DMS79 (cell line): ENCODE results near the gene RYR1.
"Not testable (repeated sequence)": the region's sequence is repeated elsewhere in the genome, so short reads cannot be mapped to it uniquely, and the experiment has no call there.

ENCODE experiments used
- DNase-seq: peaks from one replicate; lab custom pipeline; 2025; lab: John Stamatoyannopoulos, UW

RYR1 gene

DNA sequence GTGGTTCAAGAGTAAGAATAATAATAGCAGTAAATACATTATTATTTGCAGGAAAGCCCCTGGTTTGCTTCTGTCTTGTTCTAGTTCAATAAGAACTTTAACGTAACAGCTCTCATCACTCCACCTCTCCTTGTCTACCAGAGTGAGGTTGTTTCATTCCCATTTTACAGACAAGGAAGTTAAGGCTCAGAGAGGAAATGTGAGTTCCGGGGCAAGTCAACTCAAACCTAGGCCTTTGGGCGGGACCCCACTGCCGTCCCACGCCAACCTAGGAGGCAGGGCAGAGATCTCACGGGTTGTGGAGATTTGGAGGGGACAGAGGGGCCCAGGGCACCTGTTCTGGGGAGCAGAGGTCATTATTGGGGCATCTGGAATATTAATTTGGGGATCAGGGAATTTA, 182.8 kb downstream of the RYR1 start:
- DNase-seq, result no peak

DNA sequence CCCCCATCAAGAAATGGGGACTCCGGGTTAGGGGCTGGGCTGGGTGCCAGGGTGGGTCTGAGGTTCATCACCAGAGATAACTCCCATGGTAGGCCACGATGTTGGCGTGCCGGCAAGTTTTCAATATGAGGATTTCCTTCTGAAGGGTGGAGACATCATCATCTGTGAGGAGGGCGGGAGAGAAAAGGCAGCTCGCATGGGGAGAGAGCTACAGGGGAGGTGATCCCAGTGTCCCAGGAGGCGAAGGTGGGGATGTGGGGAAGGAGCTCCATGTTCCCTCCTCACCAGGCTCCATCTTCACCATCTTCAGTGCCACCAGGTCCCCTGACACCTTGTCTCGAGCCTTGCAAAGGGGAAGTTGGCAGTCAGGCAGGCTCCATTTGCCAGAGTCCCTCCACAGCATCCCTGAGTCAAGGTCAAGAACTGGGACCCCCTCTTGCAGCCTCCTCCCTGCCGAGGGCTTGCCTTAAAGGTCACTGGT, 183.8 kb downstream of the RYR1 start:
- no peak for DNase-seq

DNA sequence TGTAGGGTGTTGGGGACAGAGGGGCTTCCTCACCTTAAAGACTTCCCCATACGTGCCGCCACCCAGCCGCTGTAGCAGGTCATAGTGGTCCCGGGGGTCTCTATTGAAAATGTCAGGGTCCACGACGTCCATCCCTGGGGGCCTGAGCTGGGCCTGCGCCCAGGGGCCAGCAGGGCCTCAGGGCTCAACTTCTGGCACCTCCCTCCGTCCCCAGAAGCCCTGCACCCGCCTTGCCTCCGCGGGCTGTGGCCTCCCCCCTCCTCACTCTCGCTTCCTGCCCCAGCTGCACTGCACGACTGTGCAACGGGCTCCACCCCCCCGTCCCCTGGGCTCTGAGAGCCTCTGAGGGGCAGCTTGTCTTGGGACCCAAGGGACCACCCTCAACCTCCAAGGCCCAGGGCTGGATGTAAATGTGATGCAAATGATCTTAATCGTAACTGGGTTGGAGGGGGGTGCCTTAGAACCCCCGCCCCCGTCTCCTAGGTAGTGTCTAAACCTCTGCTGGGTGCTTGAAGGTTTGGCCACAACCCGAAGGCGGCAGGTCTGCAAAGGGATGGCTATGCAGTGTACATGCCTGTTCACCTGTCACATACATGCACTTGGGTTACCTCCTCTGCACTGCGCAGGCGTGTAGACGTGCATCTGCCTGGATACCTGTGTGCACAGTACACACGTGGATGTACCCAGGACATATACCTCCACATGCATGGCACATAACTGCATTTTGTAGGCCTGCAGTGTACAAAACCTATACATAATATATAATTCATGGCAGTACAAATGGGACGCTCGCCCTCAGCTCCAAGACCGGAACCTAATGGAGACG, 184.5 kb downstream of the RYR1 start, which contains the start of gene MAP4K1:
TSS of gene MAP4K1 (minus strand) at position 190 of the 826 bp plus-strand sequence. CDS start at position 132, 58 bp downstream.
- DNase-seq, result peak; percentile 13

DNA sequence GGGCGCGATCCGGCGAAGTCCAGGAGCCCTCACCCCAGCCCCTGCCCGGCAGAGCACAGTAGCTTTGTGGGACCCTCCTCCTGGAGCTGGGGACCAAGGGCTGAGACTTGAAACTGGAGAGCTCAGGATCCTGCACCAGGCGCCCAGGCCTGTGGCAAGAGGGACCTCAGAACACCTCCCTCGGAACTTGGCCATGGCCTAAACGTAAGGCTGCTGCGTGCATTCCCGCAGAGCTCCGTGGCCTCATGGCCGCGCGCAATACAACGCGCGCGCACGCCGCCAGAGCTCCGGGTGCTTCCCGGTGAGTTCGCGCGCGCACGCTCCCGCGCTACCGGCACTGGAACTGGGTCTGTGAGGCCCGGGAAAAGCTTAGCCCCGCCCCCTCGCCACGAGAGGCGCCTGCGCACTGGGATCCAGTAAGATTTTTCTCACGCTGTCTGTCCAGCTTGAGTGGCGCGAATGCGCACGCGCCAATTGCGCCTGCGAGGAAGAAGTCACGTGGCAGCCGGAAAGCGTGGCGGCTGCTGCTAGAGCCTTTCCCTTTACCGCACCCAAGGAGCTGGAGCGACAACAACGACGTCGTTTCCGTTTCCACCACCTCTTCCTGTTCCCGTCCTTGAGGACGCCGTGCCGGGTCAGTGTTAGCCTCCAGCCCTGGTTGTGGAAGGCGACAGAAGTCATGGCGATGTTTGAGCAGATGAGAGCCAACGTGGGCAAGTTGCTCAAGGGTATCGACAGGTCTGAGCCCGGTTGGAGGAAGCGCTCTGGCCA, 185.3 kb downstream of the RYR1 start, which contains the start of gene EIF3K:
TSS of gene EIF3K (plus strand) at position 599 of the 771 bp plus-strand sequence. CDS start at position 680, 81 bp downstream.
- peak; percentile 96 for DNase-seq

DNA sequence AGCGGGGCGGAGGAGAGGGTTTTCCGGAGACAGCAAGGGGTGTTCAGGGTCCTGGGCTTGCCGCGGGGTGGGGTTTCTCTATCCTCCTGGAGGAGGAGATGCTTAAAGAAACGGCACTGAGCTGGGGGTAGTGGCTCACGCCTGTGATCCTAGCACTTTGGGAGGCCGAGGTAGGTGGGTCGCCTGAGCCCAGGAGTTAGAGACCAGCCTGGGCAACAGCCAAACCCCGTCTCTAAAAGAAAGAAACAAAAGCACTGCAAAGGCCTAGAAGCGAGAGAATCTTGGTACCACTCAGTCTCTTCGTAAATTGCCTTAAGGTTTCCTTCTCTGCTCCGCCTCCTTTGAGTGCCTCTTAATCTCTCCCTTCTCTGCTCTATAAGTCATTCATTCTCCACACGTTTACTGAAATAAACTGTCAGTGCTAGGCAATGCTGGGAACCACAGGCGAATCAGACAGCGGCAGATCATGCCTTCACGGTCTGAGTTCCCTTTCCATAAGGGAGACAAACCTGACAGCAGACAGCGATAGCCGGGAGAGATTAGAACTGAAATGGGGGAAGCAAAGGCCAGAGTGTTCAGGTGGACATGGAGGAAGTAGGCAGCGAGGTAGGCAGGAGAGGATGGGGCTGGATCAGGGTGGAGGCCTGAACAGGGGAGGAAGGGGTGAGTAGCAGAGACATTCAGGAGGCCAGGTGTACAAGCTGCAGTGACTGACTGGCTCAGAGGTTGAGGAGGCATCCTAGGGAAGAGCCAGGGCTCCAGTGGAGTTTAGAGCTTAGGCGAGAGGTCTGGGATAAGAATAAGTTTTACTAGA, 186.1 kb downstream of the RYR1 start:
- no peak for DNase-seq

DNA sequence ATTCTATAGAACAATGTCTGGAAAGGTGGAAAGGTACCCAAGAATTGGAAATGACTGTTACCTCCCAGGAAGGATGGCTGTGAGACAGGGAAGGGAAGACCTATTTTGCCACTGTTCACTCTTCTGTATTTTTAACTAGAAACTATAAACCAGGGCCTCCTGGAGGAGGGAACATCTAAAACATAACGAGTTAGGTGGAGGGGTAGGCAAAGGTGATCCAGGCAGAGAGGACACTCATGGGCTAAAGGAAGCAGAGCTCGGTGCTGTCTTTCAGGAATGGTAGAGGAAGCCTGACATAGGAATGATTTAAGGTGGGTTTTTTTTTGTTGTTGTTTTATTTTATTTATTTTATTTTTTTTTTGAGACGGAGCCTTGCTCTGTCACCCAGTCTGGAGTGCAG, 191.3 kb downstream of the RYR1 start:
- no peak for DNase-seq

DNA sequence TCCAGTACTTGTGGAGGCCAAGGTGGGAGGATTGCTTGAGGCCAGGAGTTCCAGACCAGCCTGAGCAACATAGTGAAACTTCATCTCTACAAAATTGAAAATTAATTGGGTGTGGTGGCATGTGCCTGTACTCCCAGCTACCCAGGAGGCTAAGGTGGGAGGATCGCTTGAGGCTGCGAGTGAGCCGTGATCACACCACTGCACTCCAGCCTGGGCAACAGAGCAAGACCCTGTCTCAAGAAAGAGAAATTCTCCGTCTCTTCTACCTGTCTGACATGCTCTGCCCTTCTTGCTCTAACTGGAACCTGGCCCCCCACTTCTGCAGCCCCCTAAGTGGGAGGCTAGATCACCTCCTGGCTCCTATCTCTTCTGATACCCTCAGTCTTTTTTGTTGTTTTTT, 192.9 kb downstream of the RYR1 start:
- no peak for DNase-seq

DNA sequence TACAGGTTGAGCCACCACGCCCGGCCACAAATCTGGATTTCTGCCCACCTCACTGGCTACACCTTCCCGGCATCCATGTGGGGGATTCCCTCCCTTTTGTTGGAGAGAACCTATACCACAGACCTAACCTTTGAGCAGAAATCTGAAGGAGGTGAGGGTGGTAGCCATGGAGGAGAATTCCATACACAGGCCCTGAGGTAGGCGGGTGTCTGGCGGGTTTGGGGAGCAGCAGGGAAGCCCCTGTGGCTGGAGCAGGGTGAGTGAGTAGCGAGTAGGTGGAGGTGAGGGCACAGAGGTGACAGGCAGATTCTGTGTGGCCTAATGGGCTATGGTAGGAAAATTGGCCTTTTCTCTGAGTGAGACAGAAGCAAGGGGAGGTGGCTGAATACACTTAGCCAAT, 196.1 kb downstream of the RYR1 start:
- DNase-seq, result no peak

DNA sequence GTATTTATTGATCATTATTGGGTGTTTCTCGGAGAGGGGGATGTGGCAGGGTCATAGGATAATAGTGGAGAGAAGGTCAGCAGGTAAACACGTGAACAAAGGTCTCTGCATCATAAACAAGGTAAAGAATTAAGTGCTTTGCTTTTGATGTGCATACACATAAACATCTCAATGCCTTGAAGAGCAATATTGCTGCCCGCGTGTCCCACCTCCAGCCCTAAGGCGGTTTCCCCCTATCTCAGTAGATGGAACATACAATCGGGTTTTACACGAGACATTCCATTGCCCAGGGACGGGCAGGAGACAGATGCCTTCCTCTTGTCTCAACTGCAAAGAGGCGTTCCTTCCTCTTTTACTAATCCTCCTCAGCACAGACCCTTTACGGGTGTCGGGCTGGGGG, 197.8 kb downstream of the RYR1 start:
- not testable (repeated sequence) for DNase-seq

DNA sequence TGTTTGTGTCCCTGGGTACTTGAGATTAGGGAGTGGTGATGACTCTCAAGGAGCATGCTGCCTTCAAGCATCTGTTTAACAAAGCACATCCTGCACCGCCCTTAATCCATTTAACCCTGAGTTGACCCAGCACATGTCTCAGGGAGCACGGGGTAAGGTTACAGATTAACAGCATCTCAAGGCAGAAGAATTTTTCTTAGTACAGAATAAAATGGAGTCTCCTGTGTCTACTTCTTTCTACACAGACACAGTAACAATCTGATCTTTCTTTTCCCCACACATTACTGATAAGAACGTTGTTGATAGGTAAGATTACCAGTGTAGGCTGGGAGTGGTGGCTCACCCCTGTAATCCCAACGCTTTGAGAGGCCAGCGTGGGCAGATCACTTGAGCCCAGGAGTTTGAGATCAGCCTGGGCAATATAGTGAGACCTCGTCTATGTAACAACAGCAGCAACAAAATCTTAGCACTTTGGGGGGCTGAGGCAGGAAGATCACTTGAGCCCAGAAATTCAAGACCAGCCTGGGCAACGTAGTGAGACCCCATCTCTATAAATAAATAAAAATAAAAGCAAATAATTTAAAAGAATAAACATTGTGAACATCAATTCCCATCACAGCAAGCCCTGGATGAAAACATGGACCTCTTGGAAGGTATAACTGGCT, 198.5 kb downstream of the RYR1 start:
- DNase-seq, result not testable (repeated sequence)

DNA sequence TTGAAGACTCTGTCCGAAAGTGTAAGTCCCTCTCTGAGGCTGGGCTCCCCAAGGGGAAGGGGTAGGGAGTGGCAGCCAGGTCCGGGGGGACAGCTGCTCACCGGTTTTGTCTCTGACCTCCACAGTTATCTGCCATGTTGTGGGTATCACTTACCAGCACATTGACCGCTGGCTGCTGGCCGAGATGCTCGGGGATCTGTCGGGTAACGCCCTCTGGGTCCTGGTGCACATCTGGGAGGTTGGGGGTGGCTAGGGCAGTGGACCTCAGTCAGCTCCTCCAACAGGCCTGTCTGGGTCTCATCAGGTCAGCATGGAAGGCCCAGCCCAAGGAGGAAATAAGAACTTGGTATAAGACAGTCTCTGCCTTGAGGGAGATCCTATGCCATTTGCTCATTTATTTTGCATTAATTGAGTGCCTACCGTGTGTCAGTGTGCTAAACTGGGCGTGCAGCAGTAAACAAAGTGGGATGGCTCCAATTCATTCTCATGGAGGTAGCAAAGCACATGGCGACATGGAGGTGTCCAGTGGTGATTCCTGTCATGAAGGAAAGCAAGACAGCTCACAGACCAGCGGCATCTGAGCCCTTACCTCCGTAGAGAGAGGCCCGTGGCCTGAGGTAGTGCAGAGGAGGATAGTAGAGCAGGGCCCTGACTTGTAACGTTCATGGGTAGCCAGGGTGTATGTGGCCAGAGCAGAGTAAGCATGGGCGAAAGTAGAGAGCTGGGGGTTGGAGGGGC, 199.2 kb downstream of the RYR1 start:
- no peak for DNase-seq

DNA sequence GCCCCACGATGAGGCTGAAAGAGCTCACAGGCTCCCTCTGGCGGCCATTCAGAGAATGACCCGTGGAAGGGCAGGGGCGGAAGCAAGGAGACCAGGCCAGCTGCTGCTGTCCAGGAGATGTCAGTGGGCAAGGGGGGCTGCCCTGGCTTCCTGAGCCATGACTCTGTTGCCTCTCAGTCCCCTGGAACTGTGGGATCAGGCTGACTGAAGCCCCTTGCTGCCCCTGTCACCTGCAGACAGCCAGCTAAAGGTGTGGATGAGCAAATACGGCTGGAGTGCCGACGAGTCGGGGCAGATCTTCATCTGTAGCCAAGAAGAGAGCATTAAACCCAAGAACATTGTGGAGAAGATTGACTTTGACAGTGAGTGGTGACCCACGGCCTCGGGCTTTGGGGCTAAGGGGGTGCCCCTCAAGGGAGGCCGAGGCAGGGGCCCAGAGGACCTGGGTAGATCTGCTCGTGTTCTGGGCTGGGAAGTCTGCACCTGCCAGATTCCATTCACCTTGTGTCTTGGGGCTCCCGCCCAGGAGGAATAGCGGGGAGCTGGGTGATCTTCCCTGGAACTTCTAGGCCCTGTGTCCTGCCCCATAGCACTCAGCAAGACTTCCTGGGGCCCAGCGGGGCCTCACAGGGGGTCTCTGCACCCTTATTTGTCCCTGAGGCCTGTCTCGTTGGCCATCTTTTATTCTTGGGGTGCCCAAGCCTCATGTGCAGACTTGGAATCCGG, 201.4 kb downstream of the RYR1 start:
- DNase-seq, result peak; percentile 3

DNA sequence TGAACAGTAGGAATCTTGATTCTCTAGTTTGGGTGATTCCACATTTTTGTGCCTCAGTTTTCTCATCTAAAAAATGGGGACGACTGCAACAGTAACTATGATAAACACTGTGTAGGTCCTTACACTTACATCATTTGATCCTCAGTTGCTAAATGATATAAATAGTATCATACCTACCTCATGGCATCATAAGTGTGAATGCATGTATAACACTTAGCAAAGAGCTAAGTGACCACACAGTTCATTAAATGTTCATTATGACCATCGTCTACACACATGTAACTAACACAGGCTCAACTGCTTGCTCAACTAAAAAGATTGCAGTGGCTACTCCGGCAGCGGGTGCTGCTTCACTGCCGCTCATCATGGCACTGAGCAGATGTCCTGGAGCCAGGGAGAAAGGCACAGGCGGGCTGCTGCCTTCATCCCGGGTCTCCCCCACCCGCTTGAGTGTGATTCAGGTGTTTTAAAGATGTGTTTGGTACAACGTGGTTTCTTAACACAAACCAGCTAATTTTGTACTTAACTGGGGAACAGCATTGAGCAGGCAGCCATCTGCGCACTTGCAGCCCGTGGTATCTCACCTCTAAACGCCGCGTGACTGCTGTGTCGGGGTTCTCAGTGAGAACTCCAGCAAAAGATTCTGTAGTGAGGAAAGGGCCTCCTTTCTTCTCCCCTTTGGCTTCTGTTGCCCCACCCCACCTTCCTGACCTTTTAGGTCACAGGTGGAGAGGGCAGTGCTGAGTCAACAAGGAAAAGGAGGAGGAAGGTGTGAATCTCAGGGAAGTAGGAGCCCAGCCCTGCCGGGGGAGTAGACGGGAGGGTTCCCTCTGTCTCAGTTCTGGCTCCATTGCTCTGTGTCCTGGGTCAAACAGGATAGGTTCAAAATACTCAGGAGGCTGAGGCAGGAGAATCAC, 202.2 kb downstream of the RYR1 start:
- no peak for DNase-seq
